GM23338 (cell line): ENCODE results near the gene TAPBPL. TPM values are rescaled to one million over a fixed set of nuclear protein-coding genes. Genes with fewer than 3 reads are reported as not detected.
"Not testable (repeated sequence)": the region's sequence is repeated elsewhere in the genome, so short reads cannot be mapped to it uniquely, and the experiment has no call there.

Experiments
- ATAC-seq: fragments of 200-7000 bp; cut with Tn5 transposase; 3 replicates; pipeline ENCODE4 v1.9.1; 2020
- DNase-seq: peaks from one replicate; pipeline ENCODE4 v3.0.0-alpha.2; 2015; ENCODE audit warnings: low spot score
- H2AFZ ChIP-seq: fragments of 200-600 bp; sonication (generic); 2 replicates; pipeline ENCODE4 v1.8.0; 2016; ENCODE audit warnings: antibody characterized with exemption, mild to moderate bottlenecking, moderate library complexity
- H3F3A ChIP-seq: fragments of 200-600 bp; sonication (generic); replicated peaks from 2 replicates; pipeline ENCODE4 v1.8.0; 2017; ENCODE audit warnings: antibody characterized with exemption, mixed run types, low read depth
- H3K27ac ChIP-seq: fragments of 200-600 bp; sonication (generic); 2 replicates; pipeline ENCODE4 v1.6.1; 2016; ENCODE audit warnings: low read depth
- H3K27me3 ChIP-seq: fragments of 200-600 bp; sonication (generic); 2 replicates; pipeline ENCODE4 v1.8.0; 2016; ENCODE audit warnings: mild to moderate bottlenecking, mixed run types, moderate library complexity; ENCODE audit not compliant: insufficient read depth
- H3K36me3 ChIP-seq: fragments of 200-600 bp; sonication (generic); 2 replicates; pipeline ENCODE4 v1.8.0; 2016; ENCODE audit warnings: mild to moderate bottlenecking; ENCODE audit not compliant: insufficient read depth
- H3K4me1 ChIP-seq: fragments of 200-600 bp; sonication (generic); 2 replicates; pipeline ENCODE4 v1.8.0; 2016; ENCODE audit warnings: mild to moderate bottlenecking, moderate library complexity; ENCODE audit not compliant: insufficient read depth
- H3K4me2 ChIP-seq: fragments of 200-600 bp; sonication (generic); 2 replicates; pipeline ENCODE4 v1.7.1; 2017; ENCODE audit warnings: mixed run types
- H3K4me3 ChIP-seq: fragments of 200-600 bp; sonication (generic); 2 replicates; pipeline ENCODE4 v1.6.1; 2016; ENCODE audit warnings: mixed run types
- H3K79me2 ChIP-seq: fragments of 200-600 bp; sonication (generic); replicated peaks from 2 replicates; pipeline ENCODE4 v1.8.0; 2017; ENCODE audit warnings: mild to moderate bottlenecking; ENCODE audit not compliant: insufficient read depth
- H3K9me2 ChIP-seq: fragments of 200-600 bp; sonication (generic); 2 replicates; pipeline ENCODE4 v1.8.0; 2017; ENCODE audit not compliant: insufficient read depth
- H4K20me1 ChIP-seq: fragments of 200-600 bp; sonication (generic); replicated peaks from 2 replicates; pipeline ENCODE4 v1.8.0; 2017; ENCODE audit warnings: mild to moderate bottlenecking; ENCODE audit not compliant: insufficient read depth
- H3K27ac Mint-ChIP-seq: 2 replicates; pipeline ENCODE4 v1.8.0; 2020; ENCODE audit warnings: inconsistent platforms, mild to moderate bottlenecking, moderate library complexity, mixed read lengths
- H3K27me3 Mint-ChIP-seq: 3 replicates; pipeline ENCODE4 v1.8.0; 2022; ENCODE audit warnings: low read depth, mild to moderate bottlenecking, moderate library complexity, mixed read lengths, inconsistent platforms; ENCODE audit not compliant: insufficient read depth, poor library complexity
- H3K36me3 Mint-ChIP-seq: 3 replicates; pipeline ENCODE4 v1.8.0; 2021; ENCODE audit warnings: low read depth, mild to moderate bottlenecking, inconsistent platforms, moderate library complexity, mixed read lengths
- H3K4me1 Mint-ChIP-seq: 3 replicates; pipeline ENCODE4 v1.8.0; 2020; ENCODE audit warnings: mild to moderate bottlenecking, inconsistent platforms, mixed read lengths
- H3K4me3 Mint-ChIP-seq: 3 replicates; pipeline ENCODE4 v1.8.0; 2021; ENCODE audit warnings: moderate library complexity, mild to moderate bottlenecking, inconsistent platforms, mixed read lengths
- H3K9me3 Mint-ChIP-seq: 3 replicates; pipeline ENCODE4 v1.8.0; 2020; ENCODE audit warnings: moderate library complexity, mild to moderate bottlenecking, inconsistent platforms, mixed read lengths
- ETS1 ChIP-seq: IDR thresholded peaks from 2 replicates; pipeline ENCODE4 v1.6.1; 2016; ENCODE audit warnings: antibody characterized with exemption
- EZH2 ChIP-seq: fragments of 200-600 bp; sonication (generic); IDR thresholded peaks from one replicate; pipeline ENCODE4 v1.8.0; 2017; ENCODE audit warnings: antibody characterized with exemption, mild to moderate bottlenecking, low read depth; ENCODE audit not compliant: unreplicated experiment
- EZH2phosphoT487 ChIP-seq: fragments of 200-600 bp; sonication (generic); IDR thresholded peaks from one replicate; pipeline ENCODE4 v1.8.1; 2018; ENCODE audit warnings: antibody characterized with exemption; ENCODE audit not compliant: unreplicated experiment
- STAT1 ChIP-seq: IDR thresholded peaks from one replicate; pipeline ENCODE4 v1.6.1; 2016; ENCODE audit warnings: antibody characterized with exemption; ENCODE audit not compliant: unreplicated experiment
- ZNF462 ChIP-seq: fragments of 250-450 bp; sonication (Bioruptor Pico); IDR thresholded peaks from 2 replicates; pipeline ENCODE4 v1.5.0; 2020; ENCODE audit warnings: mild to moderate bottlenecking, moderate library complexity
- polyA plus RNA-seq: library from polyadenylated mRNA; unstranded; fragments of >200 nt; fragmentation: Nextera tagmentation; extraction: Ambion mirVana; gene quantifications from 2 replicates; pipeline ENCODE4 v1.2.1, GENCODE V29; 2016
- total RNA-seq: library from RNA; depleted of rRNA; stranded (reverse); fragments of >200 nt; shearing (Covaris generic); gene quantifications from 2 replicates; pipeline ENCODE4 v1.2.3, GENCODE V29; 2014

TAPBPL gene
- total and polyA plus RNA-seq, 2 experiments from 2014 or later: 0.59 to 0.65 TPM

- TF ChIP-seq ZNF462 (CRISPR knock-in tag) (no peak), ETS1 (no peak), STAT1 (no peak), EZH2phosphoT487 (no peak), EZH2 (no peak)
Measured at GRCh38 chr12:6494968-6495367, 43.1 kb downstream of the TAPBPL start (continued).

GRCh38 chr12:6497291-6497690 is 45.4 kb downstream of the TAPBPL start:
- H3F3A ChIP-seq, H3K9me3 Mint-ChIP-seq, H3K4me3 ChIP-seq, H3K4me2 ChIP-seq, ATAC-seq, DNase-seq, H3K9me2 ChIP-seq, H3K4me3 Mint-ChIP-seq, H3K27me3 Mint-ChIP-seq, H2AFZ ChIP-seq, H3K27ac ChIP-seq, H3K27me3 ChIP-seq: not testable (repeated sequence)
- Mint-ChIP-seq H3K4me1 (peaks cover 10% of the 10 kb centered on the region; the same call in 2 of the 3 replicates), H3K36me3 (peaks cover 49% of the 10 kb centered on the region), H3K27ac (peak overlapping the region; percentile 74; the same call in 1 of the 2 replicates)
- Histone ChIP-seq H3K4me1 (peaks cover 19% of the 10 kb centered on the region), H3K79me2 (peaks cover 76% of the 10 kb centered on the region), H4K20me1 (peaks cover 14% of the 10 kb centered on the region; the same call in 1 of the 2 replicates), H3K36me3 (peaks cover 33% of the 10 kb centered on the region)
